Measurements from ENCODE around the gene PRR5L.
A peak's percentile ranks its signal among the peaks of the same experiment; 100 is the strongest.

Gene PRR5L

DNA sequence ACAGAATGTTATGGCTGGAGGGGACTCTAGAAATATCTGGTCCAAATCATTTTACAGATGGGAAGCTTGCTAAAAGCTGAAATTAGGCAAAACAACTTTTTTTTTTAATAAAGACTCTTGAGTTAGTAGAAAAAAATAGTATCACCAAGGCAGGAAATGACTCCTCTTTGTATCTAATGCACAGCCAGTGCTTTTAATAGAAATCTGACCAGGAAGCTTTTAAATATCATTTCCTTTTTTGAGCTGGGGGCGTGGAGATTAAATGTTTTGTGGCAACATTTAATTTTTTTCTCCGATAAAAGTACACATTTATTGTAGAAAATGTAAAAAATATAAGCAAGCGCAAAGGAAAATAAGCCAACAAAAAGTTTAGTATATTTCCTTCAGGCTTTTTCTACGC is 191.5 kb downstream of the PRR5L start:
- Histone ChIP-seq H3K27ac (ENCODE audit: insufficient read depth, low read depth, low read length, poor library complexity, severe bottlenecking) (no peak overlapping the region), H3K36me3 (ENCODE audit: control insufficient read depth, insufficient read depth, low read length) (peaks cover 21% of the 10 kb centered on the region), H3K9me3 (ENCODE audit: control insufficient read depth, low read length) (no peaks in the 10 kb centered on the region), H3K4me1 (ENCODE audit: control insufficient read depth, insufficient read depth, low read length) (no peaks in the 10 kb centered on the region), H3K4me3 (ENCODE audit: insufficient read depth, low read depth, low read length) (no peak overlapping the region), H3K27me3 (ENCODE audit: control insufficient read depth, insufficient read depth, low read length, poor library complexity, severe bottlenecking) (no peaks in the 10 kb centered on the region)
- 100% methylated on average over 4 of the region's 4 CpGs; no CpG with 5 or more reads in 1 of the 2 experiments for WGBS, 2 experiments

DNA sequence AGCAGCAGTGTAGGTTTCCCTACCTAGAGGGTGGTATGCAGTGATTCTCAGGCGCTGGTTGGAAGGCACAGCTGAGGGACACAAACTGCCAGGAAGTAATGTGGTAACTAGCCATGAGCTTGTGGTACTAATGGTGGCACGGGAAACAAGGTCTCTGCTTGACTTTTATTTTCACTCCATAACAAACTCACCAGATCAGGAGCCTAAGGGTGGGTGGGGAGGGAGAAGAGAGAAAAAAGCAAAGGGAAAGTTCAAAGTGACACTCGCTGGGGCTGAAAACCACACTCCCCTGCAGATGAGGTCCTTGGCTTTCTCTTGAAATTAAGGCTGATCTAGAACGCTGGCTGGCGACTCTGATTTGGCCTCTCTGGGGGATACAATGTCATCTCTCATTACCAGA is 192.0 kb downstream of the PRR5L start:
- Histone ChIP-seq H3K27ac (ENCODE audit: insufficient read depth, low read depth, low read length, poor library complexity, severe bottlenecking) (no peak overlapping the region), H3K36me3 (ENCODE audit: control insufficient read depth, insufficient read depth, low read length) (peaks cover 21% of the 10 kb centered on the region), H3K27me3 (ENCODE audit: control insufficient read depth, insufficient read depth, low read length, poor library complexity, severe bottlenecking) (no peaks in the 10 kb centered on the region), H3K9me3 (ENCODE audit: control insufficient read depth, low read length) (no peaks in the 10 kb centered on the region), H3K4me1 (ENCODE audit: control insufficient read depth, insufficient read depth, low read length) (no peaks in the 10 kb centered on the region), H3K4me3 (ENCODE audit: insufficient read depth, low read depth, low read length) (no peak overlapping the region)
- WGBS, 2 experiments, result 93 to 94% methylated on average over 4 of the region's 5 CpGs

DNA sequence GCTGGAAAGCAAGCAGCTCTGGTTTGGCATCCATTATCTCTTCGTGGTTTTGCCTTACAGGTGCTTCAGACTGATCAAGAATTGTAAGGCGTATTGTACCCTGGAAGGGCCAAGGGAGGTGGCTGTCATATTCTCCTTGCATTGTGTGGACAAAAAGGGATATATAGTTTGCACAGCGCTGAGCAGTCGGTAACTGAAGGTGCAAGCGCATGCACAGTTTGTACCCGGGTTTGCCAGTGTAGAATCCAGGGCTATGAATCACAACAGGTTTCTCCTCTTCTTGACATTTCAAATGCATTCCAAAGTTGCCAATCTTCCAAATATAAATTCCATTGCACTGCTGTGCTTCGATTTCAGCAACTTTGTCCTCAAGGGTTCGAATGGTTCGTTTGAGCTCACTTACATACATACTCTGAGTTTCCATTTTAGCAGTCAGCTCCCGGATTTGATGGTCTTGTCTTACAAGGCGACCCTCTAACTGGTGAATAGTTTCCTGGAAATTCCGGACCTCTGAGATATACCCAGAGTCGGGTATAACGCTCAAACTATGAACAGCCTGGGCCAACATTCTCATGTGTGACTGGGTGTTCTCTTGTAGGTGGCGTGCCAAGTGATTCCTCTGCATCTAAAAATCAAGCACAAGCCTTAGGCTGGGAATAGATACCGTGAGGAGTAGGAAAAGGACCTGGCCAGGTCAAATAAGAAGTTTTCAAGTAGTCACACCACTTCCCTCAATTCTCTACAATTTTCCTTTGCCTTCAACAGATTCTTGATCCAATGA is 194.1 kb downstream of the PRR5L start:
- H3K4me3 ChIP-seq (ENCODE audit: insufficient read depth, low read depth, low read length), result no peak overlapping the region
- 95 to 97% methylated on average over 16 of the region's 16 CpGs for WGBS, 2 experiments
- no peaks in the 10 kb centered on the region for H3K27me3 ChIP-seq (ENCODE audit: control insufficient read depth, insufficient read depth, low read length, poor library complexity, severe bottlenecking)
- peaks cover 29% of the 10 kb centered on the region for H3K36me3 ChIP-seq (ENCODE audit: control insufficient read depth, insufficient read depth, low read length)
- H3K4me1 ChIP-seq (ENCODE audit: control insufficient read depth, insufficient read depth, low read length), result no peaks in the 10 kb centered on the region
- no peak overlapping the region for H3K27ac ChIP-seq (ENCODE audit: insufficient read depth, low read depth, low read length, poor library complexity, severe bottlenecking)
- H3K9me3 ChIP-seq (ENCODE audit: control insufficient read depth, low read length), result no peaks in the 10 kb centered on the region

DNA sequence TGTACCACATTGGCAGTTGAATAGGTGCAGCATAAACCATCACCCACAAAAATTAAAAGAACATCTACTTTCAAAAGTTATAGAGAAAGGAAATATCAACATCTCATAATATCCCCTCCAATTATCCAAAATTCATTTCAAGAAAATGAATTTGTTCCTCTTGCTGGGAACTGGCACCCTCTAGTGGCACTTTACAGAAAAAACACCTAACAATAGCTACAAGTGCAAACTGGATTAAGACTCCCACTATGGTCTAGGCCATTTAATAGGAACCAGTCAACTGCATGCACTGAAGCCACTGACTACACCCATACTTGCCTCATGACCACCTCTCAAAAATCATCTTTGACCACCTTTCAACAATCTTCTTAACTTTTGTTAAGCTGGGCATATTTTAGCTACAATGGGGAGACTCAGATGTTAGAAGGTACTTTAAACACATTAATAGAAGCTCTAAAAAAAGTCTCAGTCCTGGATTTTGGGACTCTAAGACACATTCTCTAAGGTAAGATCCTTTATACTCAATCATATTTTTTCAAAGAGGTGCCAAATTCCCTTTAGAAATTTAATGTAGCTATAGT is 196.7 kb downstream of the PRR5L start:
- Histone ChIP-seq H3K27me3 (ENCODE audit: control insufficient read depth, insufficient read depth, low read length, poor library complexity, severe bottlenecking) (no peaks in the 10 kb centered on the region), H3K9me3 (ENCODE audit: control insufficient read depth, low read length) (no peaks in the 10 kb centered on the region), H3K36me3 (ENCODE audit: control insufficient read depth, insufficient read depth, low read length) (peaks cover 22% of the 10 kb centered on the region), H3K4me1 (ENCODE audit: control insufficient read depth, insufficient read depth, low read length) (no peaks in the 10 kb centered on the region), H3K27ac (ENCODE audit: insufficient read depth, low read depth, low read length, poor library complexity, severe bottlenecking) (no peak overlapping the region), H3K4me3 (ENCODE audit: insufficient read depth, low read depth, low read length) (no peak overlapping the region)

DNA sequence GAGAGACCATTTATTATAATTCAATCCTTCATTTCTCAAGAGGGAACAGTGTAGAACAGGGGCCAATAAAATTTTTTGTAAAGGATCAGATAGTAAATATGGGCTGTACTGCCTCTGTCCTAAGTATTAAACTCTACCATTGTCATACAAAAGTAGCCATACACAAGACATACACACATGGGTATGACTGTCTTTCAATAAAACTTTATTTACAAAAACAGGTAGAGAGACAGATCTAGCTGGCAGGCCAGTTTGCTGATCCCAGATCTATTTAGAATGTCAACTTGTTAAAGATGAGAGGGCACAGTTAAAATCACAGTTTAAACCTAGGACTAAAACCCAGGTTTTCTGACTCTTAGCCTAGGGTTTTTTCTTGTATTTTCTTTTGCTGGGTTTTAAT is 197.2 kb downstream of the PRR5L start:
- Histone ChIP-seq H3K9me3 (ENCODE audit: control insufficient read depth, low read length) (no peaks in the 10 kb centered on the region), H3K4me3 (ENCODE audit: insufficient read depth, low read depth, low read length) (no peak overlapping the region), H3K36me3 (ENCODE audit: control insufficient read depth, insufficient read depth, low read length) (peaks cover 25% of the 10 kb centered on the region), H3K4me1 (ENCODE audit: control insufficient read depth, insufficient read depth, low read length) (no peaks in the 10 kb centered on the region), H3K27me3 (ENCODE audit: control insufficient read depth, insufficient read depth, low read length, poor library complexity, severe bottlenecking) (no peaks in the 10 kb centered on the region), H3K27ac (ENCODE audit: insufficient read depth, low read depth, low read length, poor library complexity, severe bottlenecking) (no peak overlapping the region)

DNA sequence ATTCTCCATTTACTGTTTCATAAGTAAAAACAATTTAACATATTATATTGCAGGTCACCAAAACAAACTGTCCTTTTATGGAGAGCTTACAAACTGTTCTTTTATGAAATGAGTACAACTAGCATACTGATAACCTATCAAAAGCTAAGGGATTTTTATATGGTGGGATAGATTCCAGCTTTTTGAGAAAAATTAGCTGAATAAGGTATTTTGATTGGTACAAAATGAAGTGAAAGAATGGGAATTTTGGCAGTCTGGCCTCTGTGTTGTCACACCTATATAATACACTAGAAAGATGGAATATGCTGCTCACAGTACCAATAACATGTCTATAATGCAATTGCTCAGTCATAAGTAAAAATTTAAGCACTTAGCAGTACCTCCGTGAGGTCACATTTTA is 202.6 kb downstream of the PRR5L start:
- H3K27me3 ChIP-seq (ENCODE audit: control insufficient read depth, insufficient read depth, low read length, poor library complexity, severe bottlenecking), result no peaks in the 10 kb centered on the region
- peaks cover 6% of the 10 kb centered on the region for H3K4me1 ChIP-seq (ENCODE audit: control insufficient read depth, insufficient read depth, low read length)
- H3K27ac ChIP-seq (ENCODE audit: insufficient read depth, low read depth, low read length, poor library complexity, severe bottlenecking), result no peak overlapping the region
- H3K9me3 ChIP-seq (ENCODE audit: control insufficient read depth, low read length), result no peaks in the 10 kb centered on the region
- H3K36me3 ChIP-seq (ENCODE audit: control insufficient read depth, insufficient read depth, low read length), result peaks cover 22% of the 10 kb centered on the region
- WGBS, 2 experiments, result 91 to 100% methylated on average over 1 of the region's 1 CpG
- no peak overlapping the region for H3K4me3 ChIP-seq (ENCODE audit: insufficient read depth, low read depth, low read length)

DNA sequence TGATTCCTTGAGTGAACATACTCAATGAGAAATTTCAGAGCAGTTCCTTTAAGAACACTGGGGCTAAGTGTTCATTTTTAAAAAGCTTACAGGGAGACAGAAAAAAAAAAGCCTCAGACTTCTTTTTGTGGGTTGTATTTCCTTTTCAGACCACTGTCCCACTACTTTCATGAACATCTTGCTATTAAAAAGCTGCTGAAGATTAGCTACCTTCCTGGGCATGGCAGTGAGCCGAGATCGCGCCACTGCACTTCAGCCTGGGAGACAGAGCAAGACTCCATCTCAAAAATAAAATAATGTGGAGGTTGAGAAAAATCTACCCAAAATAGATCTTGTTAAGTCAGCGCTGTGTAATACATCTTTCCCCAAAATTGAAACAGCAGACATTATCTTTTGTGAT is 203.2 kb downstream of the PRR5L start:
- WGBS, 2 experiments, result 89 to 96% methylated on average over 3 to 4 of the region's 4 CpGs
- no peaks in the 10 kb centered on the region for H3K27me3 ChIP-seq (ENCODE audit: control insufficient read depth, insufficient read depth, low read length, poor library complexity, severe bottlenecking)
- peaks cover 6% of the 10 kb centered on the region for H3K4me1 ChIP-seq (ENCODE audit: control insufficient read depth, insufficient read depth, low read length)
- H3K4me3 ChIP-seq (ENCODE audit: insufficient read depth, low read depth, low read length), result no peak overlapping the region
- H3K36me3 ChIP-seq (ENCODE audit: control insufficient read depth, insufficient read depth, low read length), result peaks cover 16% of the 10 kb centered on the region
- H3K9me3 ChIP-seq (ENCODE audit: control insufficient read depth, low read length), result no peaks in the 10 kb centered on the region
- H3K27ac ChIP-seq (ENCODE audit: insufficient read depth, low read depth, low read length, poor library complexity, severe bottlenecking), result no peak overlapping the region

DNA sequence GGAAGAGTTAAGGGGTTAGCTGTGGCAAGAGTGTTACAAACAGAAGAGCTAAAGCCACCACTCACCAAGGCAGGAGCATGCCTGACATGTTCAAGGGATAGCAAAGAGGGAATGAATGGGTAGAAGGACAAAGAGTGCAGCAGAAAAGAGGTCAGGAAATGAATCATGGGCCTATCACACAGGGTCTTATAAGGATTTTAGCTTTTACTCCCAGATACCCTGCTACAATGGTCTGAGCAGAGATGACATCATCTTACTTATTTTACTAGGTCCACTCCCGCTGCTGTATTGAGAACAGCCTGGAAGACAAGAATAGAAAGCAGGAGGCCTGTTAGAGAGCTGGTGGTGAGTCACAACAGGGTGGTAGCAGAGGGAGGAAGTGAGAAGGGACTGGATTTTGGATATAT is 204.2 kb downstream of the PRR5L start:
- Histone ChIP-seq H3K9me3 (ENCODE audit: control insufficient read depth, low read length) (no peaks in the 10 kb centered on the region), H3K27ac (ENCODE audit: insufficient read depth, low read depth, low read length, poor library complexity, severe bottlenecking) (peak overlapping the region; percentile 50), H3K36me3 (ENCODE audit: control insufficient read depth, insufficient read depth, low read length) (peaks cover 12% of the 10 kb centered on the region), H3K4me3 (ENCODE audit: insufficient read depth, low read depth, low read length) (no peak overlapping the region), H3K4me1 (ENCODE audit: control insufficient read depth, insufficient read depth, low read length) (peaks cover 6% of the 10 kb centered on the region), H3K27me3 (ENCODE audit: control insufficient read depth, insufficient read depth, low read length, poor library complexity, severe bottlenecking) (no peaks in the 10 kb centered on the region)
- WGBS, 2 experiments, result 38 to 81% methylated on average over 1 of the region's 1 CpG

DNA sequence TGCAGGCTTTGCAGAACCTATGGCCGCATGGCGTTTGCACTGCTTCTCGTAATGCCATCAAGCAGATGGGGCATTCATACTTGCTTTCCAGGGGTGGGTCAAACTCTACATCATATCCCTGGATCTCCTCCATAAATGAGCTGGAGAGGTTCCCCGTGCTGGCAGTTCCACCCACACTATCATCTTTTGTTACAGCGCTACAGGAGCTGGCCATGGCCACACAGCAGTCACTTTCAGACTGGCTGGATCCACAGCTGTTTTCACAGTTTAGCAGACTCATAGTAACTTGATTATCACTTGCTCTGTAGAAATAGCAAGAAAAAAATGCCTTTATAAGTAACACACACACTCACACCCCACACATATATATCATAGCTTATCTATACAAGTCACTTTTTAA is 205.1 kb downstream of the PRR5L start:
- H3K4me3 ChIP-seq (ENCODE audit: insufficient read depth, low read depth, low read length), result no peak overlapping the region
- H3K9me3 ChIP-seq (ENCODE audit: control insufficient read depth, low read length), result no peaks in the 10 kb centered on the region
- no peak overlapping the region for H3K27ac ChIP-seq (ENCODE audit: insufficient read depth, low read depth, low read length, poor library complexity, severe bottlenecking)
- peaks cover 6% of the 10 kb centered on the region for H3K4me1 ChIP-seq (ENCODE audit: control insufficient read depth, insufficient read depth, low read length)
- WGBS, 2 experiments, result 90% methylated on average over 5 of the region's 5 CpGs
- no peaks in the 10 kb centered on the region for H3K27me3 ChIP-seq (ENCODE audit: control insufficient read depth, insufficient read depth, low read length, poor library complexity, severe bottlenecking)
- H3K36me3 ChIP-seq (ENCODE audit: control insufficient read depth, insufficient read depth, low read length), result peaks cover 10% of the 10 kb centered on the region

DNA sequence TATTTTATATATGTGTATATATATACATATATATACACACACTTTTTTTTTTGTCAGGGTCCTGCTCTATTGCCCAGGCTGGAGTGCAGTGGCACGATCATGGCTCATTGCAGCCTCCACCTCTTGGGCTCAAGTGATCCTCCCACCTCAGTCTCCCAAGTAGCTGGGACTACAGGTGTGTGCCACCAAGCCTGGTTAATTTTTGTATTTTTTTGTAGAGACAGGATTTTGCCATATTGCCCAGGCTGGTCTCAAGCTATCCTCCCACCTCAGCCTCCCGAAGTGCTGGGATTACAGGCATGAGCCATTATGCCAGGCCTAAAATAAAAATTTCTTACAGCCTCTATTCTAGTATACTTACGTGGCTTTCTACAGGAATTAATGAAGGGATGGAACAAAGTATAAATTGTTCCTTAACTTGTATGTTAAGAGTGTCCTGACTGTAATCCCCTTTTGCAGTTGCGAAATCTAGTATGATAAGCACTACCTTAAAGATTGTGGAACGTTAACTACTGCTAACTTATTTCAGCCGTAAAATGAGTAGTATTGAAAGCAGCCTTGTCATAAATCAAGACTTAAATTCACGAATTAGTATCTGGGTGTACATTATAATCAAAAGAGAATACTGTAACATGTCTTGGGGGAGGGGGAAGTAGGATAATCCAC is 211.9 kb downstream of the PRR5L start:
- Histone ChIP-seq H3K27me3 (ENCODE audit: control insufficient read depth, insufficient read depth, low read length, poor library complexity, severe bottlenecking) (peaks cover 11% of the 10 kb centered on the region), H3K36me3 (ENCODE audit: control insufficient read depth, insufficient read depth, low read length) (no peaks in the 10 kb centered on the region), H3K4me3 (ENCODE audit: insufficient read depth, low read depth, low read length) (no peak overlapping the region), H3K27ac (ENCODE audit: insufficient read depth, low read depth, low read length, poor library complexity, severe bottlenecking) (no peak overlapping the region), H3K4me1 (ENCODE audit: control insufficient read depth, insufficient read depth, low read length) (peaks cover 7% of the 10 kb centered on the region), H3K9me3 (ENCODE audit: control insufficient read depth, low read length) (no peaks in the 10 kb centered on the region)
- WGBS, 2 experiments, result 94 to 96% methylated on average over 6 to 7 of the region's 7 CpGs
